HG02970 (cell line): ENCODE data around the gene DLX5.
"Not testable (repeated sequence)": the region's sequence is repeated elsewhere in the genome, so short reads cannot be mapped to it uniquely, and the experiment has no call there.

Experiments
- ATAC-seq: cut with Tn5 transposase; IDR thresholded peaks from one replicate; pipeline ENCODE4 v1.9.1; 2021; ENCODE audit warnings: mild to moderate bottlenecking, moderate library complexity, moderate number of reproducible peaks; ENCODE audit not compliant: unreplicated experiment, low FRiP score

Gene DLX5

GRCh38 chr7:97024209-97025129, at the start of gene DLX5:
Gene DLX5 (minus strand): TSS chr7:97024831. CDS start chr7:97024623, 208 bp downstream.
- ATAC-seq: no peak

DNA sequence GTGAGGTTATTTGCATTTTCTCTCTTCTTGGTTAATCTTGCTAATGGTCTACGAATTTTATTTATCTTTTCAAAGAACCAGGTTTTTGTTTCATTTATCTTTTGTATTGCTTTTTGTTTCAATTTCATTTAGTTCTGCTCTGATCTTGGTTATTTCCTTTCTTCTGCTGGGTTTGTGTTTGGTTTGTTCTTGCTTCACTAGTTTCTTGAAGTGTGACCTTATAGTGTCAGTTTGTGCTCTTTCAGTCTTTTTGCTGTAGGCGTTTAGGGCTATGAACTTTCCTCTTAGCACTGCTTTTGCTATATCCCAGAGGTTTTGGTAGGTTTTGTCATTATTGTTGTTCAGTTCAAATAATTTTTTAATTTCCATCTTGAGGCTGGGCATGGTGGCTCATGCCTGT, 47.4 kb upstream of the DLX5 start:
- ATAC-seq: not testable (repeated sequence)

- no peak for ATAC-seq
These were observed 40.4 kb upstream of the DLX5 start for GRCh38 chr7:97064972-97065587.

GRCh38 chr7:97064020-97064419, 39.4 kb upstream of the DLX5 start:
- no peak for ATAC-seq

DNA sequence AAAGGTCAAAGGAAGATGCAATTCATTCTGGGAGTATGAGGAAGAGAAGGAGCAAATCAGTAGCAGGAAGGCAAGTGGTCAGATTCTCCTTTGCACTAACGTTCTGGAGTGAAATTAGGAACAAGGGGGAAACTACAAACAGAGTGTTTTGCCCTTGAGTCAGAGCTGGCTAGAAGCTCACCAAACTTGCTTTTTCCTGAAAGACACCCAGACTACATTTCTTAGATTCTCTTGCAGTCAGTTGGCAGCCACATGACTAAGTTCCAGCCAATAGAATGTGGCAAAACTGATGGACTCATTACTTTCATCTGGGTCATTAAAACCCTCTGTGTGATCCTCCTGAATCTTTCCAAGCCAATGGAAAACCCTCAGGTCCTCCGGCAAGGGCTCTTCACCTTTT, 18.6 kb upstream of the DLX5 start:
- ATAC-seq: no peak

- ATAC-seq: no peak
These were observed 14.9 kb upstream of the DLX5 start for GRCh38 chr7:97039374-97040065.

DNA sequence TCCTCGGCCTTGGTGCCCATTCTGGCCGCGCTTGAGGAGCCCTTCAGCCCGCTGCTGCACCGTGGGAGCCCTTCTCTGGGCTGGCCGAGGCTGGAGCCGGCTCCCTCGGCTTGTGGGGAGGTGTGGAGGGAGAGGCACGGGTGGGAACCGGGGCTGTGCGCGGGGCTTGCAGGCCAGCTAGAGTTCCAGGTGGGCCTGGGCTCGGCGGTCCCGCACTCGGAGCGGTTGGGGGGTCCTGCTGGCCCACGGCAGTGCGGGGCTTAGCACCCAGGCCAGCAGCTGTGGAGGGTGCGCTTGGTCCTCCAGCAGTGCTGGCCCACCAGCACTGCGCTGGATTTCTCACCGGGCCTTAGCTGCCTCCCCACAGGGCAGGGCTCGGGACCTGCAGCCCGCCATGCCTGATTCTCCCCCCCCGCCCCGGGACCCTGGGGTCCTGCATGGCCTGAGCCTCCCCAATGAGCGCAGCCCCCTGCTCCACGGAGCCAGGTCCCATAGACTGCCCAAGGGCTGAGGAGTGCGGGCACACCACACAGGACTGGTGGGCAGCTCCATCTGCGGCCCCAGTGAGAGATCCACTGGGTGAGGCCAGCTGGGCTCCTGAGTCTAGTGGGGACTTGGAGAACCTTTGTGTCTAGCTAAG, 9.7 kb upstream of the DLX5 start:
- ATAC-seq: not testable (repeated sequence)

GRCh38 chr7:97027427-97028234, 3.0 kb upstream of the DLX5 start:
- peak; percentile 79 for ATAC-seq

- ATAC-seq: no peak
These were observed 2.2 kb upstream of the DLX5 start for GRCh38 chr7:97026715-97027426.

GRCh38 chr7:97025983-97026714, 1.5 kb upstream of the DLX5 start:
- no peak for ATAC-seq

DNA sequence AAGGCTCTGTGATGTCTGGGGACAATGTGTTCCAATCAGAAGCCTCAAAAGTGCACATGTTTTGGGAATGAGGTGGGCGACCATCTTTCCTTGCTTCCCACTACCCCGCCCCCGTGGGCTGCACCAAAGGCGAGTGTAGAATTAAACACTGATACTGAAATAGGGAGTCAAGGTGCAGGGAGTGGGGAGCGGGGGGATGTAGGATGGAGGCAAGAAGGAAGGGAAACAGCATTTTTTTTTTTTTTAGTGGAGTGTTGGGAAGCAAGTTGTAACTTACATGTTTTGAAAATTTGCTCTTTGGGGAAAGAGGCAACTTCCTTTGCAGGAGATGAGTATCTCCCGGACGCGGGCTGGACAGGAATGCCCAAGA, 484 bp upstream of the DLX5 start:
- no peak for ATAC-seq

DNA sequence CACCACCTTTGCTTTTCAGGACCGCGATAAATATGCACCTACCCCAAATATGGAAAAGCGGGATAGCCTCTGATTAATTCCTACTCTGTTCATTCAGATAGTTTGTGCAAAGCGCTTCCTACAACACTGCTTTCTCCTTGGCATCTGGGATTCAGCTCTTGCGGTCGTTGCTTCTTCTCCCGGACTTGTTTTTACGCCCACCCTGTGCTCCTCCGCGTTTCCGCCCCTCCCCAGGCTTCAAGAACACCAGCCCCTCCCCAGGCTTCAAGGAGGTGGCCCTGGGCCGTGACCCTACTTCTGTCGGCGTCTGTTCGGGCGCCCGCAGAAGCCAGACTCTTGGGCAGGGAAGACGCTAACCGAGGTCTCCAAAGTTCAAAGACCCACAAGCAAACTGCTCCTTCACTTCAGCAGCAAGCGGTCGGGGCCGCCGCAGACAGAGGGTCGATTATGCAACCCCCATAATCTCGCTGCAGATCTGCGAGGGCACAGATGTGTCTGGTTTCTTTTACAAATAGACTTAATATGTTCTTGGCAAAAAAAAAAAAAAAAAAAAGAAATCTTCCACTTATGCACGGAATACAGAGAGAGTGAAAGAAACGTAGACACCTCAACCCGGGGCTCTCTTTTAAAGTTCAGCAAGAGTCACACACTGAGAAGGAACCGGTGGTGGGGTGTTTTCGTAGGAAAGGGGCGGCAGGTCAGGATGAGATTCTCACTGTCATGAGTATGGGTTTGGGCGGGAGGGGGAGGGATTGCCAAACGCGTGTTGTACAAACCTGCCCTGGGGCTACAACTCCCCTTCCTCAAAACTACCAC, 1.9 kb downstream of the DLX5 start:
- ATAC-seq: no peak

GRCh38 chr7:97021747-97022490, 2.7 kb downstream of the DLX5 start:
- ATAC-seq: no peak

- no peak for ATAC-seq
These were observed 3.5 kb downstream of the DLX5 start for GRCh38 chr7:97020996-97021746.

- no peak for ATAC-seq
These were observed 4.0 kb downstream of the DLX5 start for GRCh38 chr7:97020601-97020995.

DNA sequence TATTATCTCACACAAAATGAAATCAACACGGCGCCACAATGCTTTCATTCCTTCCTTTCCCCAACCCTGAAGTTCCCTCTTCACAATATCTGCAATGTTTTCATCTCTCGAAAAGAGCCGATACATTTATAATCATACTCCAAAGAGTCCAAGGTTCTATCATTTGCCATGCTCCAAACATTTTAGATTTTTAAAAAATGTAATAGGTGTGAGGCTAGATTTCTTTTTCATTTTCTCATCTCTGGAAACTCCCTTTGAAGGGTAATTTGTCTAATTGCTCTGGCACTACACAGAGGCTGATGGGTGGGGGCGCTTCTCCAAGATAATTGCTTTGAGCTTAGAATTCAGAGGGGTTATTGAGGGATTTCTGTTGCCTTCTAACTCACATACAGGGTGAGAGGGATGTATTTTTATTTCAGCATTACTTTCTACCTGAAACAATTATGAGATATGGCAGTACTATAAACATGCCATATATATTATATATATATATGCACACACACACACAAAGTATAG, 4.9 kb downstream of the DLX5 start:
- no peak for ATAC-seq
